ENCODE data around the gene AGAP2. TPM values are rescaled to one million over a fixed set of nuclear protein-coding genes. Genes with fewer than 3 reads are reported as not detected.

AGAP2 gene
- total RNA-seq, 6 donors from 2014 or later: 2.0 to 7.3 (median 5.8) TPM

DNA sequence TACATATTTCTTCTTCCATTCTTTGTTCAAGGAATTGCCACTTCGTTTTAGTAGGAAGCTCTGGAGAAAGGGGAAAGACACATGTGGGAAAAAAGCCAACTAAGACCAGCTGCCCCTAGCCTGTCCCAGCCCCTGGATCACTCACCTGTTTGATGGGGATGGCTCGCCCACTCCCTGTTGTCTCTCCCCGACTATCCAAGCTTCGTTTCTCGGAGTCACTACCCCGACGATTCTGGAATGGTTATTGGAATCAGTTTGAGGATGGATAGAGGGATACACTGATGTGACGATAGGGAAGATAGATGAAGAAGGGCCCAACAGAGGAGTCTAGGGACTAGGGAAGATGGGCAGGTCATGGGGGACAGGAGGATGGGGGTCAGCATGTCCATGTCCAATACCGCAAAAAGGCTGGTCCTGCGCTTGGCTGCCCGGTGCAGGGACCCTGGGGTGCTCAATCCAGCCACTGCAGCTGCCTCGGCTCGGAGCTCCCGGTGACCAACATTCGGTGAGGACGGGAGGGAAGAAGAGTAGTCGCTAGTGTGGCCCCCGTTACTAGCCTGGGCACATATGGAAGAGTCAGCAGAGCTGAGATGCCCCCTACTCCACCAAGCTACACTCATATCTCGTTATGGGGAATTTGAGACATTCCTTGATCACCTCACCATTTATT, 7.0 kb downstream of the AGAP2 start:
- Histone ChIP-seq H3K27me3 (peaks cover 0 to 16% (median 4%) of the 10 kb centered on the region in 4 donors), H3K4me1 (peaks cover 13 to 26% (median 18%) of the 10 kb centered on the region in 4 donors), H3K9me3 (no peaks in the 10 kb centered on the region), H3K4me3 (no peak overlapping the region), H3K36me3 (peaks cover 0 to 19% (median 7%) of the 10 kb centered on the region in 4 donors), H3K27ac (no peak overlapping the region)
- ATAC-seq (ENCODE audit: low FRiP score in 2 of 2) (no peak), DNase-seq (peak in 1 of 2 donors; percentile 50)
- no peak for TF ChIP-seq POLR2A (IDR thresholded peaks at IDR 0.05)
- TF ChIP-seq POLR2AphosphoS5 (IDR thresholded peaks at IDR 0.05): no peak
- no peak for TF ChIP-seq EP300 (IDR thresholded peaks at IDR 0.05)
- TF ChIP-seq, protein P1, sequence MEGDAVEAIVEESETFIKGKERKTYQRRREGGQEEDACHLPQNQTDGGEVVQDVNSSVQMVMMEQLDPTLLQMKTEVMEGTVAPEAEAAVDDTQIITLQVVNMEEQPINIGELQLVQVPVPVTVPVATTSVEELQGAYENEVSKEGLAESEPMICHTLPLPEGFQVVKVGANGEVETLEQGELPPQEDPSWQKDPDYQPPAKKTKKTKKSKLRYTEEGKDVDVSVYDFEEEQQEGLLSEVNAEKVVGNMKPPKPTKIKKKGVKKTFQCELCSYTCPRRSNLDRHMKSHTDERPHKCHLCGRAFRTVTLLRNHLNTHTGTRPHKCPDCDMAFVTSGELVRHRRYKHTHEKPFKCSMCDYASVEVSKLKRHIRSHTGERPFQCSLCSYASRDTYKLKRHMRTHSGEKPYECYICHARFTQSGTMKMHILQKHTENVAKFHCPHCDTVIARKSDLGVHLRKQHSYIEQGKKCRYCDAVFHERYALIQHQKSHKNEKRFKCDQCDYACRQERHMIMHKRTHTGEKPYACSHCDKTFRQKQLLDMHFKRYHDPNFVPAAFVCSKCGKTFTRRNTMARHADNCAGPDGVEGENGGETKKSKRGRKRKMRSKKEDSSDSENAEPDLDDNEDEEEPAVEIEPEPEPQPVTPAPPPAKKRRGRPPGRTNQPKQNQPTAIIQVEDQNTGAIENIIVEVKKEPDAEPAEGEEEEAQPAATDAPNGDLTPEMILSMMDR (IDR thresholded peaks at IDR 0.05): no peak
- 80 to 88% methylated on average over 19 of the region's 19 CpGs for WGBS, 2 donors

GRCh38 chr12:57730336-57731067, 8.0 kb downstream of the AGAP2 start:
- H3K27ac ChIP-seq: no peak overlapping the region
- WGBS, 2 donors: 84% methylated on average over 13 of the region's 13 CpGs
- no peak overlapping the region for H3K4me3 ChIP-seq
- H3K27me3 ChIP-seq: peaks cover 0 to 7% (median 2%) of the 10 kb centered on the region in 4 donors
- TF ChIP-seq, protein P1 (IDR thresholded peaks at IDR 0.05): no peak
- TF ChIP-seq POLR2AphosphoS5 (IDR thresholded peaks at IDR 0.05) (no peak), EP300 (IDR thresholded peaks at IDR 0.05) (no peak), POLR2A (IDR thresholded peaks at IDR 0.05) (no peak)
- H3K9me3 ChIP-seq: no peaks in the 10 kb centered on the region
- peaks cover 8 to 25% (median 15%) of the 10 kb centered on the region in 4 donors for H3K4me1 ChIP-seq
- peak in 1 of 2 donors; percentile 52 for DNase-seq
- no peak for ATAC-seq (ENCODE audit: low FRiP score in 2 of 2)
- peaks cover 0 to 19% (median 9%) of the 10 kb centered on the region in 4 donors for H3K36me3 ChIP-seq

DNA sequence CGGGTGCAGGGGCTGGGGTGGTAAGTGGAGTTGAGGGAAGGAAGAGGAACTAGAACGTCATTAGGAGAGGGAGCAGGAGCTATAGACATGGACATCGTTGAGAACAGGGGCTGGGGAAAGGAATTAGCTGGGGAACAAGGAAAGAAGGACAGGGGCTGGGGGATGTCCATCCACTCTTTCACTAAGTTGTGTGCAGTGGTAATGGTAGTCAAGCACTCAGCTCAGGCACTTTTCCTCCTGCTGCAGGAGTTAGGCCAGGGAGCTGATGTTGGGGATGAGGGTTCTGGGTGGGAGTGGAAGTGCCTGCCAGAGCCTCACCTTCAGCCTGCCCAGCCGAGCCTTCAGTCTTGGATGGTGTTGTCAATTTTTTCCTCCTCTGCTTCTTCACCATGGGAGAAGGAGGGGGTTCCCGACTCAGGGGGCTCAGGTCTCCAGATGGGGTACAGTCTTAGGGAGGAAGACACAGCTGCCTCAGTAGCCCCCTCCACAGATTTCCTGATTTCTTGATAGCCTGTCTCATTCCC, 9.2 kb downstream of the AGAP2 start:
- no peak for ATAC-seq (ENCODE audit: low FRiP score in 2 of 2)
- no peak for DNase-seq
- Histone ChIP-seq H3K4me1 (peaks cover 7 to 24% (median 15%) of the 10 kb centered on the region in 4 donors), H3K27me3 (no peaks in the 10 kb centered on the region), H3K4me3 (no peak overlapping the region), H3K36me3 (peaks cover 0 to 19% (median 9%) of the 10 kb centered on the region in 4 donors), H3K27ac (no peak overlapping the region), H3K9me3 (no peaks in the 10 kb centered on the region)
- TF ChIP-seq POLR2A (IDR thresholded peaks at IDR 0.05) (no peak), POLR2AphosphoS5 (IDR thresholded peaks at IDR 0.05) (no peak), EP300 (IDR thresholded peaks at IDR 0.05) (no peak)
- TF ChIP-seq, protein P1 (IDR thresholded peaks at IDR 0.05): no peak
- 58 to 61% methylated on average over 4 to 5 of the region's 5 CpGs for WGBS, 2 donors

- DNase-seq (no peak), ATAC-seq (ENCODE audit: low FRiP score in 2 of 2) (no peak)
- TF ChIP-seq POLR2AphosphoS5 (IDR thresholded peaks at IDR 0.05): no peak
- TF ChIP-seq, protein P1 (IDR thresholded peaks at IDR 0.05): no peak
- no peak for TF ChIP-seq EP300 (IDR thresholded peaks at IDR 0.05)
- no peak for TF ChIP-seq POLR2A (IDR thresholded peaks at IDR 0.05)
These were observed 10.7 kb downstream of the AGAP2 start for GRCh38 chr12:57727758-57728395.

More at GRCh38 chr12:57727758-57728395, 10.7 kb downstream of the AGAP2 start:
- no peak overlapping the region for H3K4me3 ChIP-seq
- peaks cover 0 to 18% (median 8%) of the 10 kb centered on the region in 4 donors for H3K36me3 ChIP-seq
- H3K27ac ChIP-seq: no peak overlapping the region
- H3K27me3 ChIP-seq: no peaks in the 10 kb centered on the region
- H3K9me3 ChIP-seq: no peaks in the 10 kb centered on the region
- H3K4me1 ChIP-seq: peaks cover 7 to 24% (median 15%) of the 10 kb centered on the region in 4 donors
- 57 to 70% methylated on average over 21 of the region's 21 CpGs for WGBS, 2 donors
